Mesenchymal stem cell (in vitro differentiated cells and primary cell): ENCODE measurements around the gene MYEF2.

Source experiments
- DNase-seq: peaks from one replicate; pipeline ENCODE4 v3.0.0-alpha.2; 2013
- H2AFZ ChIP-seq: one replicate; pipeline ENCODE4 v1.6.1; 2013; ENCODE audit warnings: low read depth, mild to moderate bottlenecking, control low read depth, inconsistent platforms, low read length, moderate library complexity
- H2AK5ac ChIP-seq: 2 replicates; pipeline ENCODE4 v1.6.1; 2013; ENCODE audit warnings: low read length, moderate library complexity, mild to moderate bottlenecking, inconsistent platforms; ENCODE audit not compliant: severe bottlenecking
- H2BK120ac ChIP-seq: one replicate; pipeline ENCODE4 v1.6.1; 2013; ENCODE audit warnings: low read depth, mild to moderate bottlenecking, inconsistent platforms, low read length, moderate library complexity
- H2BK12ac ChIP-seq, 2 experiments: one replicate each; pipeline ENCODE4 v1.6.1; 2013; ENCODE audit warnings: inconsistent platforms in 2 of 2, low read length in 2 of 2, mild to moderate bottlenecking in 2 of 2, moderate library complexity in 2 of 2, control low read depth in 1 of 2
- H2BK15ac ChIP-seq: one replicate; pipeline ENCODE4 v1.6.1; 2013; ENCODE audit warnings: mild to moderate bottlenecking, low read depth, inconsistent platforms; ENCODE audit not compliant: poor library complexity, severe bottlenecking
- H2BK5ac ChIP-seq: 2 replicates; pipeline ENCODE4 v1.6.1; 2013; ENCODE audit warnings: low read depth, mild to moderate bottlenecking, low read length, control low read depth, inconsistent platforms; ENCODE audit not compliant: poor library complexity, severe bottlenecking
- H3K14ac ChIP-seq, 2 experiments: one replicate each; pipeline ENCODE4 v1.6.1; 2013; ENCODE audit warnings: inconsistent platforms in 2 of 2, low read length in 2 of 2, control low read depth in 1 of 2, mild to moderate bottlenecking in 1 of 2, moderate library complexity in 1 of 2
- H3K18ac ChIP-seq, 2 experiments: one replicate each; pipeline ENCODE4 v1.6.1; 2013; ENCODE audit warnings: inconsistent platforms in 2 of 2, low read length in 2 of 2, control low read depth in 1 of 2, low read depth in 1 of 2, mild to moderate bottlenecking in 1 of 2
- H3K23ac ChIP-seq, 2 experiments: one replicate each; pipeline ENCODE4 v1.6.1; 2013; ENCODE audit warnings: inconsistent platforms in 2 of 2, low read length in 2 of 2, mild to moderate bottlenecking in 2 of 2, moderate library complexity in 2 of 2, control low read depth in 1 of 2
- H3K27ac ChIP-seq: 2 replicates; pipeline ENCODE4 v1.5.1; 2013; ENCODE audit warnings: mild to moderate bottlenecking, moderate library complexity, low read length, control low read depth, inconsistent platforms; ENCODE audit not compliant: poor library complexity, severe bottlenecking
- H3K27me3 ChIP-seq, 2 experiments: 2 replicates each; pipeline versions ENCODE4 v1.6.1 to v1.7.0; 2013; ENCODE audit warnings: low read length in 2 of 2, mild to moderate bottlenecking in 2 of 2, moderate library complexity in 2 of 2, control low read depth in 1 of 2, inconsistent platforms in 1 of 2; ENCODE audit not compliant: control insufficient read depth in 1 of 2, insufficient read depth in 1 of 2
- H3K36me3 ChIP-seq, 2 experiments: 2 replicates each; pipeline versions ENCODE4 v1.6.1 to v1.7.0; 2013; ENCODE audit warnings: low read length in 2 of 2, control low read depth in 1 of 2, inconsistent platforms in 1 of 2, low read depth in 1 of 2, mild to moderate bottlenecking in 1 of 2; ENCODE audit not compliant: insufficient read depth in 2 of 2, control insufficient read depth in 1 of 2
- H3K4ac ChIP-seq, 2 experiments: one replicate each; pipeline ENCODE4 v1.6.1; 2013; ENCODE audit warnings: inconsistent platforms in 2 of 2, low read length in 2 of 2, mild to moderate bottlenecking in 2 of 2, moderate library complexity in 2 of 2, control low read depth in 1 of 2, low read depth in 1 of 2
- H3K4me1 ChIP-seq: 2 replicates; pipeline ENCODE4 v1.6.1; 2013; ENCODE audit warnings: low read depth, low read length, control low read depth; ENCODE audit not compliant: control insufficient read depth, insufficient read depth
- H3K4me2 ChIP-seq: 2 replicates; pipeline ENCODE4 v1.6.1; 2013; ENCODE audit warnings: low read length, mild to moderate bottlenecking, inconsistent platforms; ENCODE audit not compliant: poor library complexity, severe bottlenecking
- H3K4me3 ChIP-seq, 2 experiments: 2 replicates each; pipeline versions ENCODE4 v1.5.1 to v1.7.0; 2013; ENCODE audit warnings: low read length in 2 of 2, mild to moderate bottlenecking in 2 of 2, control low read depth in 1 of 2, low read depth in 1 of 2; ENCODE audit not compliant: insufficient read depth in 1 of 2
- H3K79me1 ChIP-seq: replicated peaks from 2 replicates; pipeline ENCODE4 v1.6.1; 2013; ENCODE audit warnings: mild to moderate bottlenecking, control low read depth, low read length, inconsistent platforms; ENCODE audit not compliant: poor library complexity, severe bottlenecking
- H3K9ac ChIP-seq: 2 replicates; pipeline ENCODE4 v1.7.0; 2013; ENCODE audit warnings: mild to moderate bottlenecking, low read length, moderate library complexity
- H3K9me3 ChIP-seq: 2 replicates; pipeline ENCODE4 v1.7.0; 2013; ENCODE audit warnings: mild to moderate bottlenecking, low read length; ENCODE audit not compliant: control insufficient read depth
- H4K8ac ChIP-seq: one replicate; pipeline ENCODE4 v1.6.1; 2013; ENCODE audit warnings: inconsistent platforms, mild to moderate bottlenecking, low read length, moderate library complexity
- H4K91ac ChIP-seq: one replicate; pipeline ENCODE4 v1.6.1; 2013; ENCODE audit warnings: mild to moderate bottlenecking, low read length, inconsistent platforms
- WGBS: methylation state at CpG from one replicate; pipeline ENCODE4 v1.1.7; 2013; ENCODE audit warnings: mixed read lengths; 5-methylcytosine and 5-hydroxymethylcytosine counted together

The MYEF2 gene

GRCh38 chr15:48149858-48150257 lies 28.2 kb downstream of the MYEF2 start:
- Histone ChIP-seq H3K36me3 (no peaks in the 10 kb centered on the region), H3K9me3 (no peaks in the 10 kb centered on the region), H3K4me1 (no peaks in the 10 kb centered on the region), H3K18ac (no peak overlapping the region), H2BK12ac (no peak overlapping the region), H4K91ac (no peak overlapping the region), H3K4me2 (no peak overlapping the region), H4K8ac (no peak overlapping the region), H3K27me3 (no peaks in the 10 kb centered on the region), H3K23ac (no peak overlapping the region), H3K79me1 (peaks cover 2% of the 10 kb centered on the region), H2BK120ac (no peak overlapping the region), H2BK5ac (no peak overlapping the region), H3K9ac (no peak overlapping the region), H2BK15ac (no peak overlapping the region), H2AFZ (no peak overlapping the region), H3K4ac (no peak overlapping the region), H2AK5ac (no peak overlapping the region), H3K27ac (peak overlapping the region; percentile 56), H3K4me3 (no peak overlapping the region), H3K14ac (no peak overlapping the region)
- DNase-seq: peak; percentile 22
- WGBS: 25% methylated on average over 4 of the region's 4 CpGs

GRCh38 chr15:48147358-48147757 lies 30.7 kb downstream of the MYEF2 start:
- Histone ChIP-seq H3K4me2 (no peak overlapping the region), H3K27ac (no peak overlapping the region), H3K14ac (no peak overlapping the region), H4K8ac (no peak overlapping the region), H3K4me3 (no peak overlapping the region), H3K18ac (no peak overlapping the region), H2AK5ac (no peak overlapping the region), H2BK5ac (no peak overlapping the region), H3K79me1 (peaks cover 4% of the 10 kb centered on the region), H2BK12ac (no peak overlapping the region), H2AFZ (no peak overlapping the region), H3K9me3 (no peaks in the 10 kb centered on the region), H2BK15ac (no peak overlapping the region), H2BK120ac (no peak overlapping the region), H3K36me3 (no peaks in the 10 kb centered on the region), H3K4me1 (no peaks in the 10 kb centered on the region), H3K9ac (no peak overlapping the region), H3K27me3 (no peaks in the 10 kb centered on the region), H4K91ac (no peak overlapping the region), H3K4ac (no peak overlapping the region), H3K23ac (no peak overlapping the region)
- DNase-seq: no peak

- no peaks in the 10 kb centered on the region for H3K36me3 ChIP-seq
- H4K8ac ChIP-seq: no peak overlapping the region
- H2AK5ac ChIP-seq: no peak overlapping the region
- H3K4me1 ChIP-seq: no peaks in the 10 kb centered on the region
- no peaks in the 10 kb centered on the region for H3K9me3 ChIP-seq
- DNase-seq: peak; percentile 34
- no peak overlapping the region for H3K4me3 ChIP-seq
- no peak overlapping the region for H3K4ac ChIP-seq
- H3K4me2 ChIP-seq: no peak overlapping the region
- no peak overlapping the region for H3K27ac ChIP-seq
- no peak overlapping the region for H2BK15ac ChIP-seq
- H3K79me1 ChIP-seq: peaks cover 4% of the 10 kb centered on the region
- H2BK5ac ChIP-seq: no peak overlapping the region
- H3K27me3 ChIP-seq: no peaks in the 10 kb centered on the region
- no peak overlapping the region for H4K91ac ChIP-seq
- no peak overlapping the region for H2AFZ ChIP-seq
- no peak overlapping the region for H2BK12ac ChIP-seq
- no peak overlapping the region for H3K18ac ChIP-seq
- no peak overlapping the region for H3K23ac ChIP-seq
- no peak overlapping the region for H3K14ac ChIP-seq
- H3K9ac ChIP-seq: no peak overlapping the region
- H2BK120ac ChIP-seq: no peak overlapping the region
Observed at GRCh38 chr15:48145923-48146322, 32.2 kb downstream of the MYEF2 start.

GRCh38 chr15:48144889-48145288 lies 33.2 kb downstream of the MYEF2 start:
- no peaks in the 10 kb centered on the region for H3K36me3 ChIP-seq
- DNase-seq: peak; percentile 17
- H3K14ac ChIP-seq: no peak overlapping the region
- no peak overlapping the region for H3K4ac ChIP-seq
- no peak overlapping the region for H3K23ac ChIP-seq
- H2BK120ac ChIP-seq: no peak overlapping the region
- no peaks in the 10 kb centered on the region for H3K9me3 ChIP-seq
- H3K4me3 ChIP-seq: no peak overlapping the region
- H4K91ac ChIP-seq: no peak overlapping the region
- no peak overlapping the region for H2AFZ ChIP-seq
- no peak overlapping the region for H2BK15ac ChIP-seq
- H2BK5ac ChIP-seq: no peak overlapping the region
- no peak overlapping the region for H3K9ac ChIP-seq
- H3K79me1 ChIP-seq: peaks cover 4% of the 10 kb centered on the region
- no peak overlapping the region for H3K18ac ChIP-seq
- no peaks in the 10 kb centered on the region for H3K4me1 ChIP-seq
- H2BK12ac ChIP-seq: no peak overlapping the region
- no peak overlapping the region for H3K4me2 ChIP-seq
- H4K8ac ChIP-seq: no peak overlapping the region
- H3K27me3 ChIP-seq: no peaks in the 10 kb centered on the region
- no peak overlapping the region for H3K27ac ChIP-seq
- H2AK5ac ChIP-seq: no peak overlapping the region
- WGBS: 39% methylated on average over 1 of the region's 1 CpG
